ENCODE results near the gene DPT.

DPT gene

DNA sequence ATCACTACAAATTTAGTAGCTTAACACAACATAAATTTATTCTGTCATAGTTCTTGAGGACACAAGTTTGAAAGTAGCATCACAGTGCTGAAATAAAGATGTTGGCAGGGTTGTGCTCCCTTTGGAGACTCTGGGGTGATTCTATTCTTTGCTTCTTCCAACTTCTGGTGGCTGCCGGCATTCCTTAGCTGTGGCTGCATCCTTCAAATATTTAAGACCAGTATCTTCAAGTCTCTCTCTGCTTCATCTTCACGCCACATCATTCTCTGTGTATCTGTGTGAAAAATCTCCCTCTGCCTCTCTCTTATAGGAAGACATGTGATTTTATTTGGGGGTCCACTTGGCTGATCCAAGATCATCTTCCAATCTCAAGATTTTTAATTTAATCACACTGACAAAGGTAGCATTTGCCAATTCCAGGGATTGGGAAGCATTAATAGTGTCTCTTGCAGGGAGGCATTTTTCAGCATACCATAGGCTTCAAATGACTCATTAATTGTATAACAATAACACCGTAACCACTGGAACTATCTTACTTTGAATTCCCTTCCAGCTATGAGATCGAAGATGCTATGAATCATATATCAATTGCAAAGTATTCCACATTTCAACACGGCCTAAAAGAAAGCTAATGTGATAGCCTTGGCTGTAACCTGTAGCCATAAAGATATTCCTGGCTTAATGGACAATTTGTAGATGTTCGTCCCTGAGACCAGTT is 74.6 kb downstream of the DPT start:
- no peak for DNase-seq

DNA sequence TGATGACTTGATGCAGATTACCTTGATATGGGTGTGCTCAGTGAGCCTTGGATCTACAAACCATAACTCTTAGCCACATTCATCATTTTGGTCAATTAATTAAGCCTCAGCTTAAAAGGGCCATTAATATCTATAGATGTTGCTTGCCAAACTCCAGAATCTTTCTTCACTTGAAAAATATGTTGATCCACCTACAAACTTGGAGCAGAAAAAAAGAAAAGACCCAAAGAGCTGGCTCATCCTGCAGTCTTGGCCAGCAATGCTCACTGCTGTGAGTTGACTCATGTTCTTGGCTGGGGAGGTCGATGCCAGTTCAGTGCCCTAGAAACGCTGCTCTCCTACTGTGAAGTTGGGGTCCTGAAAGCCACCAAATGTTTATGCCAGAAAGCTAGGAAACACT is 75.4 kb downstream of the DPT start:
- DNase-seq, result no peak

DNA sequence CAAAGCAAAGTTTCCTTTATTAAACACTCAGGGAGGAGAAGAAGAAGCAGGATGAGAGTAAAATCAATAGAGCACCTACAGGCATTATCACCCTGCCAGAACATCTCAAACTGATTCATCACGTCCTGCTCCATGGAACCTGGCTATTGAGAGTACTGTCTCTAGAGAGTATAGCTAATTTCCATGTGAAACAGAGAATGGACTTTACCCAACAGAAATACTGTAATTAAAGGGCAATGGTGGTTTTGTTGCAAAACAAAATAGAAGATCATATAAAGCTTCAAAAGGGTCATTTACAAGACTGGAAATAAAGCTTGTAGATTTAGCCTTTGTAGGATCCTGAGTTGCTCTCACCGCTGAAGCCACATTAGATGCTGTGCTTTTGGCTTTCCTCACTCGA is 83.3 kb downstream of the DPT start:
- DNase-seq, result no peak

Measured in activated CD4-positive, alpha-beta T cell treated with anti-CD3 and anti-CD28 coated beads, Interleukin-2, amount 50 U/mL, for 1 hour (primary cell).